Kidney (tissue), 14 donors: ENCODE data around the gene TMEM184A. TPM values are rescaled to one million over a fixed set of nuclear protein-coding genes. Genes with fewer than 3 reads are reported as not detected.
A peak's percentile ranks its signal among the peaks of the same experiment; 100 is the strongest.

Experiments
- DNase-seq, 5 donors: peaks; one replicate each; pipeline ENCODE4 v3.0.0-alpha.2; 2013 to 2020
- FAIRE-seq: peaks from 2 replicates; lab custom pipeline; 2012; peaks lifted over from hg19 to GRCh38; lab: Jason Lieb, UNC
- H3K27ac ChIP-seq, 2 donors: one replicate each; pipeline ENCODE4 v1.7.0; 2013; ENCODE audit warnings: low read depth in 2 of 2, low read length in 2 of 2, inconsistent platforms in 1 of 2
- H3K27me3 ChIP-seq: one replicate; pipeline ENCODE4 v1.7.1; 2013; ENCODE audit warnings: low read length, inconsistent platforms; ENCODE audit not compliant: control insufficient read depth, insufficient read depth
- H3K36me3 ChIP-seq, 3 donors: one replicate each; pipeline versions ENCODE4 v1.7.0 to v1.7.1; 2013; ENCODE audit warnings: low read length in 3 of 3, control low read depth in 1 of 3, inconsistent platforms in 1 of 3; ENCODE audit not compliant: insufficient read depth in 3 of 3, control insufficient read depth in 2 of 3
- H3K4me1 ChIP-seq, 3 donors: one replicate each; pipeline versions ENCODE4 v1.7.0 to v1.7.1; 2013; ENCODE audit warnings: low read length in 3 of 3, inconsistent platforms in 1 of 3, low read depth in 1 of 3; ENCODE audit not compliant: control insufficient read depth in 2 of 3, insufficient read depth in 2 of 3
- H3K4me3 ChIP-seq, 3 donors: one replicate each; pipeline versions ENCODE4 v1.7.0 to v1.8.1; 2013; ENCODE audit warnings: low read length in 3 of 3, control low read depth in 1 of 3, inconsistent platforms in 1 of 3
- H3K9ac ChIP-seq, 3 donors: one replicate each; pipeline versions ENCODE4 v1.7.0 to v1.7.1; 2013; ENCODE audit warnings: low read length in 3 of 3, control low read depth in 1 of 3, inconsistent platforms in 1 of 3
- H3K9me3 ChIP-seq, 3 donors: one replicate each; pipeline versions ENCODE4 v1.7.0 to v1.7.1; 2013; ENCODE audit warnings: low read length in 3 of 3, control low read depth in 1 of 3, inconsistent platforms in 1 of 3; ENCODE audit not compliant: control insufficient read depth in 2 of 3, insufficient read depth in 1 of 3
- CTCF ChIP-seq: IDR thresholded peaks from 3 replicates; pipeline ENCODE4 v1.5.1; 2012; ENCODE audit warnings: mild to moderate bottlenecking, moderate library complexity, borderline replicate concordance; ENCODE audit not compliant: insufficient read depth; ENCODE audit errors: extremely low read depth
- intact Hi-C: fragments of 100-400 bp; cut with DNase I; formaldehyde crosslinking; loops from one replicate; pipeline ENCODE4 v1.11.1; 2022
- polyA plus RNA-seq: library from polyadenylated mRNA; stranded (reverse); fragments of 350-450 nt; fragmentation: Illumina TruSeq; extraction: RNeasy Lipid Tissue Mini Kit (QIAGEN cat#74804); gene quantifications from one replicate; pipeline ENCODE4 v1.2.3, GENCODE V29; 2014; ENCODE audit warnings: low read depth, low replicate concordance; ENCODE audit not compliant: insufficient read depth
- total RNA-seq: library from RNA; stranded (reverse); fragmentation: NEBNext Ultra II Directional; extraction: Animal tissue kit (Norgen Biotek cat#: 25700); gene quantifications from one replicate; pipeline ENCODE4 v1.2.1, GENCODE V29; 2021
- donor health status: control.
- donor health status: control.
- donor health status: control.
- donor health status: control.
- donor health status: control.
- donor health status: DM: yes; HTN: yes; CAD: no.
- donor health status: Normal renal cell carcinoma (clear cell type).

The TMEM184A gene
- total and polyA plus RNA-seq, 2 donors from 2014 or later: 6.8 to 11.0 TPM

GRCh38 chr7:1550005-1550845, 5.8 kb downstream of the TMEM184A start:
- DNase-seq (peak in 2 of 5 donors; percentile 60 to 69), FAIRE-seq (no peak)
- Histone ChIP-seq H3K36me3 (peaks cover 0 to 3% (median 0%) of the 10 kb centered on the region in 3 donors), H3K27ac (no peak overlapping the region), H3K4me3 (no peak overlapping the region), H3K4me1 (peaks cover 0 to 3% (median 0%) of the 10 kb centered on the region in 3 donors), H3K9ac (no peak overlapping the region), H3K27me3 (no peaks in the 10 kb centered on the region), H3K9me3 (no peaks in the 10 kb centered on the region)
- no peak for TF ChIP-seq CTCF
- intact Hi-C loops: no loop called here

GRCh38 chr7:1549357-1550004, 6.5 kb downstream of the TMEM184A start:
- H3K4me3 ChIP-seq: no peak overlapping the region
- DNase-seq (peak in 2 of 5 donors; percentile 47 to 72), FAIRE-seq (no peak)
- H3K9ac ChIP-seq: no peak overlapping the region
- H3K27ac ChIP-seq: no peak overlapping the region
- H3K4me1 ChIP-seq: no peaks in the 10 kb centered on the region
- intact Hi-C loops: no loop called here
- peaks cover 0 to 3% (median 0%) of the 10 kb centered on the region in 3 donors for H3K36me3 ChIP-seq
- H3K27me3 ChIP-seq: no peaks in the 10 kb centered on the region
- no peaks in the 10 kb centered on the region for H3K9me3 ChIP-seq
- no peak for TF ChIP-seq CTCF

- Histone ChIP-seq H3K4me3 (no peak overlapping the region), H3K27me3 (no peaks in the 10 kb centered on the region), H3K27ac (no peak overlapping the region), H3K9me3 (no peaks in the 10 kb centered on the region), H3K9ac (no peak overlapping the region), H3K4me1 (no peaks in the 10 kb centered on the region), H3K36me3 (peaks cover 0 to 3% (median 0%) of the 10 kb centered on the region in 3 donors)
- no peak for FAIRE-seq
- intact Hi-C loops: no loop called here
- DNase-seq: peak in 1 of 5 donors; percentile 57
- TF ChIP-seq CTCF: no peak
Measured at GRCh38 chr7:1548944-1549343, 7.1 kb downstream of the TMEM184A start.
